Measurements from ENCODE around the gene ARPC1B.

- TF ChIP-seq CTCF (conservative IDR thresholded peaks at IDR 0.05; ENCODE audit: low read depth, low read length): no peak
- no peak for TF ChIP-seq MXI1 (IDR thresholded peaks at IDR 0.05; ENCODE audit: borderline replicate concordance, low read depth, low read length)
- TF ChIP-seq RFX5 (IDR thresholded peaks at IDR 0.05; ENCODE audit: low read depth, low read length): no peak
- no peak for TF ChIP-seq POLR2A (IDR thresholded peaks at IDR 0.05; ENCODE audit: low read depth, low read length)
- TF ChIP-seq FOS (IDR thresholded peaks at IDR 0.05; ENCODE audit: low read depth, low read length): no peak
- TF ChIP-seq MAFK (IDR thresholded peaks at IDR 0.05; ENCODE audit: low read depth, low read length): no peak
- TF ChIP-seq ELK1 (IDR thresholded peaks at IDR 0.05; ENCODE audit: borderline replicate concordance, low read depth, low read length): no peak
- no peak for TF ChIP-seq SMC3 (IDR thresholded peaks at IDR 0.05; ENCODE audit: low read depth, low read length)
- no peak for TF ChIP-seq MAZ (IDR thresholded peaks at IDR 0.05; ENCODE audit: borderline replicate concordance, low read depth, low read length)
- TF ChIP-seq CHD1 (IDR thresholded peaks at IDR 0.05; ENCODE audit: low read depth, low read length): no peak
Observed at GRCh38 chr7:99428972-99429566, 54.5 kb downstream of the ARPC1B start.
